ENCODE measurements around the gene SLC31A2.
"Not testable (repeated sequence)": the region's sequence is repeated elsewhere in the genome, so short reads cannot be mapped to it uniquely, and the experiment has no call there.

SLC31A2 gene

GRCh38 chr9:113137196-113138168, 13.3 kb upstream of the SLC31A2 start:
- no peaks in the 10 kb centered on the region for H4K20me1 ChIP-seq (ENCODE audit: insufficient read depth)
- no peaks in the 10 kb centered on the region for H3K27me3 ChIP-seq (ENCODE audit: insufficient read depth, low read depth)
- H3K4me3 ChIP-seq (IDR thresholded peaks at IDR 0.05; ENCODE audit: insufficient read depth, low read depth, low read length) = no peak overlapping the region
- no peak overlapping the region for H3K9ac ChIP-seq
- no peak for TF ChIP-seq CTCF (conservative IDR thresholded peaks at IDR 0.05; ENCODE audit: low read depth, low read length)
- no peak overlapping the region for H3K27ac ChIP-seq
- H3K79me2 ChIP-seq (ENCODE audit: insufficient read depth, low read depth) = no peaks in the 10 kb centered on the region
- H3K4me2 ChIP-seq = no peak overlapping the region
- no peaks in the 10 kb centered on the region for H3K4me1 ChIP-seq (ENCODE audit: low read depth, poor library complexity, severe bottlenecking)
- H3K36me3 ChIP-seq (ENCODE audit: insufficient read depth) = no peaks in the 10 kb centered on the region
- no peak overlapping the region for H2AFZ ChIP-seq (ENCODE audit: low read depth)

- Histone ChIP-seq H3K27ac (no peak overlapping the region), H3K4me2 (no peak overlapping the region), H3K4me1 (ENCODE audit: low read depth, poor library complexity, severe bottlenecking) (no peaks in the 10 kb centered on the region), H4K20me1 (ENCODE audit: insufficient read depth) (no peaks in the 10 kb centered on the region), H2AFZ (ENCODE audit: low read depth) (no peak overlapping the region), H3K4me3 (IDR thresholded peaks at IDR 0.05; ENCODE audit: insufficient read depth, low read depth, low read length) (no peak overlapping the region), H3K27me3 (ENCODE audit: insufficient read depth, low read depth) (no peaks in the 10 kb centered on the region), H3K79me2 (ENCODE audit: insufficient read depth, low read depth) (no peaks in the 10 kb centered on the region), H3K36me3 (ENCODE audit: insufficient read depth) (no peaks in the 10 kb centered on the region), H3K9ac (no peak overlapping the region)
- no peak for TF ChIP-seq CTCF (conservative IDR thresholded peaks at IDR 0.05; ENCODE audit: low read depth, low read length)
These were observed 12.0 kb upstream of the SLC31A2 start for GRCh38 chr9:113138760-113139159.

DNA sequence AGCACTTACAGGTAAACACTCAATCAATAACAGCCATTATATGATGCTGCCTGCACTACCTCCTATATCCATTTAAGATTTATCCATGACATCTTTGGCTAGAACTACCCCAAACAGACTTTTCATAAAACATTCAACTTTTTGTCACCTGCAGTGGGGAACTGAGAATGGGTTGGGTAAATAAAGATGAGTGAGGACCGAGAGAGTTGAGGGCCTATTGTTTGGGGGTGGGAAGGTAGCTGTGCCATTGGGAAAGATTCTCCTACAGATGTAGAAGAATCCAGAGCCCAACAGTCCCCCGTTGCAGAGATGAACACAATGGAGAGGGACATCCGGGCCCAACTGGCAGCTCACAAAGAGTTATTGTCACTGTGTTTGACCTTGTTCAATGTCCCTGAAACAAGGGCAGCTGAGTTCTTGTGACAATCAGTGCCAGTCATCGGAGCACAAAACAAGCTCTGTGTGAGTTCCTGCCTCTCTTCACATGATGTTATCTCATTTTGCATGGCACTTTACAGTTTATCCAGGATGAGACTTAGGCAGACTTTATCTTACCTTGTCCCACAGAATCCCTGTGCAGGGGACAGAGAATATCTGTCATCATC, 11.5 kb upstream of the SLC31A2 start:
- no peak for TF ChIP-seq CTCF (conservative IDR thresholded peaks at IDR 0.05; ENCODE audit: low read depth, low read length)
- Histone ChIP-seq H3K27ac (no peak overlapping the region), H4K20me1 (ENCODE audit: insufficient read depth) (no peaks in the 10 kb centered on the region), H3K27me3 (ENCODE audit: insufficient read depth, low read depth) (no peaks in the 10 kb centered on the region), H3K36me3 (ENCODE audit: insufficient read depth) (no peaks in the 10 kb centered on the region), H2AFZ (ENCODE audit: low read depth) (no peak overlapping the region), H3K4me1 (ENCODE audit: low read depth, poor library complexity, severe bottlenecking) (no peaks in the 10 kb centered on the region), H3K9ac (no peak overlapping the region), H3K4me2 (no peak overlapping the region), H3K79me2 (ENCODE audit: insufficient read depth, low read depth) (no peaks in the 10 kb centered on the region), H3K4me3 (IDR thresholded peaks at IDR 0.05; ENCODE audit: insufficient read depth, low read depth, low read length) (no peak overlapping the region)

DNA sequence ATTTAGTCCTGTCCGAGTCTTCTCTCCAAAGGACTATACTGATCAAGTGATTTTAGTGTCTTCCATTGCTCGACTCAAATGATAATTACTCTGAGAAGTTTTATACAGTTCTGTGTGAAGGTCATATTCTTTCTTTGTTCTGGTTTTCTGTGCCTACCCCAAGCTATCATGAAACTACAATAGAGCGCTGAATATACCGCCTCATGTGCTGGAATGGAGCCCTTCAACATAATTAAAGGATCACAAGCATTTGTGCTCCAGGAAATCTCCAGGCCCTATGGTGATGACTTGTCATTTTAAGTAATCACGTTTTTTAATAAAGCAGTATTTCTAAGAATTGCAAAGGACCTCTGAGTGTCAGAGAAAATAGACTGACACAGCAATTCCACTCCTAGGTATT, 10.9 kb upstream of the SLC31A2 start:
- no peak overlapping the region for H2AFZ ChIP-seq (ENCODE audit: low read depth)
- no peaks in the 10 kb centered on the region for H4K20me1 ChIP-seq (ENCODE audit: insufficient read depth)
- H3K4me2 ChIP-seq = no peak overlapping the region

GRCh38 chr9:113140896-113141295, 9.9 kb upstream of the SLC31A2 start:
- H3K36me3 ChIP-seq (ENCODE audit: insufficient read depth); H3K9ac ChIP-seq; H3K27ac ChIP-seq; H3K27me3 ChIP-seq (ENCODE audit: insufficient read depth, low read depth); H3K4me2 ChIP-seq; H3K4me3 ChIP-seq (IDR thresholded peaks at IDR 0.05; ENCODE audit: insufficient read depth, low read depth, low read length); H4K20me1 ChIP-seq (ENCODE audit: insufficient read depth); H3K4me1 ChIP-seq (ENCODE audit: low read depth, poor library complexity, severe bottlenecking); H2AFZ ChIP-seq (ENCODE audit: low read depth); H3K79me2 ChIP-seq (ENCODE audit: insufficient read depth, low read depth): not testable (repeated sequence)

More for the DNA sequence above, 10.9 kb upstream of the SLC31A2 start:
- Histone ChIP-seq H3K9ac (no peak overlapping the region), H3K79me2 (ENCODE audit: insufficient read depth, low read depth) (no peaks in the 10 kb centered on the region), H3K27me3 (ENCODE audit: insufficient read depth, low read depth) (no peaks in the 10 kb centered on the region), H3K27ac (no peak overlapping the region), H3K4me3 (IDR thresholded peaks at IDR 0.05; ENCODE audit: insufficient read depth, low read depth, low read length) (no peak overlapping the region), H3K4me1 (ENCODE audit: low read depth, poor library complexity, severe bottlenecking) (no peaks in the 10 kb centered on the region), H3K36me3 (ENCODE audit: insufficient read depth) (no peaks in the 10 kb centered on the region)
- no peak for TF ChIP-seq CTCF (conservative IDR thresholded peaks at IDR 0.05; ENCODE audit: low read depth, low read length)
